Neural crest cell (in vitro differentiated cells): ENCODE measurements around the gene HDAC4. TPM values are rescaled to one million over a fixed set of nuclear protein-coding genes. Genes with fewer than 3 reads are reported as not detected.

Experiments used
- DNase-seq: peaks from one replicate; pipeline ENCODE4 v3.0.0; 2021; ENCODE audit warnings: low read depth, mixed read lengths, low spot score
- H3K27ac Mint-ChIP-seq: one replicate; pipeline ENCODE4 v1.8.0; 2021; ENCODE audit warnings: mild to moderate bottlenecking, mixed read lengths; ENCODE audit not compliant: unreplicated experiment
- H3K27me3 Mint-ChIP-seq: 2 replicates; pipeline ENCODE4 v1.8.0; 2021; ENCODE audit warnings: low read depth, mild to moderate bottlenecking, mixed read lengths
- H3K36me3 Mint-ChIP-seq: 2 replicates; pipeline ENCODE4 v1.8.0; 2021; ENCODE audit warnings: low read depth, mild to moderate bottlenecking, mixed read lengths
- H3K4me1 Mint-ChIP-seq: 2 replicates; pipeline ENCODE4 v1.8.0; 2021; ENCODE audit warnings: mixed read lengths
- H3K4me3 Mint-ChIP-seq: one replicate; pipeline ENCODE4 v1.8.0; 2021; ENCODE audit warnings: mild to moderate bottlenecking, mixed read lengths
- H3K9me3 Mint-ChIP-seq: 2 replicates; pipeline ENCODE4 v1.8.0; 2021; ENCODE audit warnings: mixed read lengths
- CTCF ChIP-seq: fragments of 200-600 bp; sonication (generic); conservative IDR thresholded peaks from 2 replicates; pipeline ENCODE4 v1.5.0; 2021; ENCODE audit warnings: antibody characterized with exemption, mild to moderate bottlenecking
- total RNA-seq: library from RNA; stranded (reverse); gene quantifications from 2 replicates; pipeline ENCODE4 v1.2.1, GENCODE V29; 2021

Gene HDAC4
- total RNA-seq, 1 donor from 2014 or later, result 52.1 TPM

- Mint-ChIP-seq H3K4me3 (peak overlapping the region; percentile 31), H3K9me3 (peaks cover 3% of the 10 kb centered on the region), H3K36me3 (peaks cover 2% of the 10 kb centered on the region), H3K27ac (no peak overlapping the region), H3K27me3 (peaks cover 41% of the 10 kb centered on the region), H3K4me1 (peaks cover 27% of the 10 kb centered on the region)
- TF ChIP-seq CTCF, result no peak
- DNase-seq, result no peak
These were observed 38.4 kb upstream of the HDAC4 start for GRCh38 chr2:239438995-239439753.

- peaks cover under 1% of the 10 kb centered on the region for H3K36me3 Mint-ChIP-seq
- no peak overlapping the region for H3K27ac Mint-ChIP-seq
- peaks cover 37% of the 10 kb centered on the region for H3K27me3 Mint-ChIP-seq
These were observed 37.5 kb upstream of the HDAC4 start for GRCh38 chr2:239438368-239438767.

GRCh38 chr2:239436669-239437335 lies 36.0 kb upstream of the HDAC4 start:
- Mint-ChIP-seq H3K27ac (no peak overlapping the region), H3K36me3 (no peaks in the 10 kb centered on the region), H3K9me3 (peaks cover 6% of the 10 kb centered on the region), H3K4me3 (no peak overlapping the region), H3K4me1 (peaks cover 23% of the 10 kb centered on the region), H3K27me3 (peaks cover 27% of the 10 kb centered on the region)
- no peak for TF ChIP-seq CTCF
- DNase-seq, result no peak

More at GRCh38 chr2:239438368-239438767, 37.5 kb upstream of the HDAC4 start:
- peaks cover 4% of the 10 kb centered on the region for H3K9me3 Mint-ChIP-seq
- no peak for DNase-seq
- no peak overlapping the region for H3K4me3 Mint-ChIP-seq
- no peak for TF ChIP-seq CTCF
- peaks cover 27% of the 10 kb centered on the region for H3K4me1 Mint-ChIP-seq

- Mint-ChIP-seq H3K27ac (no peak overlapping the region), H3K27me3 (peaks cover 21% of the 10 kb centered on the region), H3K4me3 (no peak overlapping the region), H3K9me3 (peaks cover 6% of the 10 kb centered on the region), H3K4me1 (peaks cover 15% of the 10 kb centered on the region), H3K36me3 (no peaks in the 10 kb centered on the region)
- TF ChIP-seq CTCF, result no peak
- DNase-seq, result no peak
These were observed 35.3 kb upstream of the HDAC4 start for GRCh38 chr2:239436076-239436475.

- H3K36me3 Mint-ChIP-seq, result no peaks in the 10 kb centered on the region
- no peak overlapping the region for H3K4me3 Mint-ChIP-seq
- no peak overlapping the region for H3K27ac Mint-ChIP-seq
- no peak for DNase-seq
- H3K27me3 Mint-ChIP-seq, result peaks cover 6% of the 10 kb centered on the region
- peaks cover 6% of the 10 kb centered on the region for H3K9me3 Mint-ChIP-seq
- TF ChIP-seq CTCF, result no peak
- no peaks in the 10 kb centered on the region for H3K4me1 Mint-ChIP-seq
These were observed 33.1 kb upstream of the HDAC4 start for GRCh38 chr2:239433777-239434403.
